GM21367 (cell line): ENCODE results near the gene SCN10A.

Source experiments
- ATAC-seq: cut with Tn5 transposase; IDR thresholded peaks from one replicate; pipeline ENCODE4 v1.9.1; 2021; ENCODE audit not compliant: unreplicated experiment

Gene SCN10A

GRCh38 chr3:38721207-38721772, 94.7 kb downstream of the SCN10A start:
- ATAC-seq: no peak

DNA sequence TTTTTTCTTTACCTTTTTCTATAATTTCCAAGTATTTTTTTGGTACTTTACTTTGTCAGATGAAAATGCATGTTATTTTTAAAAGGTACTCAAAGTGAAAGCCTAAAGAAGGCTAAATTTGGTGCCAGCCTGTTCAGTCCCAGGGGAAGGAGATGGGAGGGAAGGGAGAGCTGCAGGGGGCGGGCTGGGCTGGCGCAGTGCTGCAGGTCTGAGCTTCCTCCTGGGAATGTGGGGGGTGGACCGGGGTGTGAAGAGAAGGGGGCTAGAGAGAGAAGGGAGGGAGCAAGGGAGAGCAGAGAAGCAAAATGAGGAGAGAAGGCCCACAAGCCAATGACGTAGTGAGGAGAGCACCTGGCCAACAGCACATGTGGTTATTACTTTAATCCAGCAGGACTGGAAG, 95.6 kb downstream of the SCN10A start:
- ATAC-seq: no peak

GRCh38 chr3:38717355-38718240, 98.4 kb downstream of the SCN10A start:
- no peak for ATAC-seq

DNA sequence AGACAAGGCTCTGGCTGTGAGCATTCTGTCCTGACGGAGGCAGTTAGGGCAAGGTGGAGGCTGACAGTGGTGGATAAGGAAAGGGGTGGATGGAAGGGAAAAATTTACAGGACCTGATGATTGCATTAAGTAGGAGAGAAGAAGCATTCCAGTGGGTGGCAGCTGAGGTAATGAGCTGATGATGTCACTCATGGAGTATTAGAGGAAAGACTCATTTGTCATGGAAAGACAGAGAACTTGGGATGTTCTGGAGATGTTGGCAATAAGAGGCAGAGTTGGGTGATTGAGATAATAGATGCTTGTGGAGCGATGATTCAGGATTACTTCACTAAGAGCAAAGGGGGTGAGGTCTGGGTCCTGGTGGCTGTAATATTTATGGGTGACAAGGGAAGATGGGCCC, 102.9 kb downstream of the SCN10A start:
- ATAC-seq: no peak

DNA sequence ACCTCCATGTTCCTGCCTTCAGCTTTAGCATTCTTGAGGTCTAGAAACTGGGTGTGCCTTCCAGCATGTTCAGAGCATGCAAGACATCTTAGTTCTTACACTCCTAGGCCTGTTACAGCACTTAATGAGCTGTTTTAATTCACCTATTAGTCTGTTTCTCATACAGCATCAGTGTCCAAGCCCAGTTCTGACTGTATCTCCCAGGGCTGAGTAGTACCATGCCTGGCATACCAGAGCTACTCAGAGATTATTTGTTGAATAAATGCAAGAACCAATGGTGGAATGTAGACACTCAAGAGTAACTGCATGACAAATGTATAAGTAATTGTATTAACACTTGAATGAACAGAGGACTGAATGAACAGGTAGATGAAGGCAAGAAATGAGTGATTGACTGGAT, 104.7 kb downstream of the SCN10A start:
- ATAC-seq: no peak

DNA sequence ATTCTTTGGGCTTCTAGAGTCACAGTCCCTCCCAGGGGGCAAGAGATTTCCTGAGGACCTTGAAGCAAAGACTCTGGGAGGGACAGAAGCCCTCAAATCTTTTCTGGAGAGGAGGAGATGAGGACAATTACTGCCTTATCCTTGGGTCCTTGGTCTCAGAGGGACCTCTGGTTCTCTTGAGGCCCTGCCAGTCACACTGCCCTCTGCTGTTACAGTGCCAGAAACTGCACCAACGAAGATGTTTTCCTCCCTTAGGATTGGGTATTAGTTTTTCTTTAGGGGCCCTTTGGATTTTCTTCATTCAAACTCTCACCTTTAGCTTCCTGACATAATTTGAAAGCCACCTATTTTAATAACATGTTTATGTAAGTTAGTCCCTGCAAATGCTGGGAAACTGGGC, 108.3 kb downstream of the SCN10A start:
- no peak for ATAC-seq

DNA sequence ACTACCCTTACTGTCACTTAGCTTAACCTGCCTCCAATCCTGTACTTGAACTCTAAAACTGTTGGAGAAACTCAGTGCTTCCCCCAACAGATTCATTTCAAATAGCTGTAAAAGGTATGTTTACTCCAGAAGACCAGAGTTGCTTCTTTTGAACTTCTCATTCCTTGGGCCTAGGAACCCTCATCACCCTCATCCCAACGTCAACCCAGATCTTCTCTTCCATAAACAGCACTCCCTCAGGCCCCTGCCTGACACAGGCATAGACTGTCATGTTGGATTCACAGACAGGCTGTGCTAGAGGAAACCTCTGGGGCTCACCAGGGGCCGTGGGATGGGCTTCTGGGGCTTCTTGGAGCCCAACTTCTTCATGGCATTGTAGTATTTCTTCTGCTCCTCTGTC, 109.1 kb downstream of the SCN10A start:
- ATAC-seq: no peak

- no peak for ATAC-seq
Measured at GRCh38 chr3:38702231-38702630, 113.8 kb downstream of the SCN10A start.

GRCh38 chr3:38698760-38699159, 117.3 kb downstream of the SCN10A start:
- ATAC-seq: no peak

- ATAC-seq: no peak
Measured at GRCh38 chr3:38698061-38698460, 118.0 kb downstream of the SCN10A start.

DNA sequence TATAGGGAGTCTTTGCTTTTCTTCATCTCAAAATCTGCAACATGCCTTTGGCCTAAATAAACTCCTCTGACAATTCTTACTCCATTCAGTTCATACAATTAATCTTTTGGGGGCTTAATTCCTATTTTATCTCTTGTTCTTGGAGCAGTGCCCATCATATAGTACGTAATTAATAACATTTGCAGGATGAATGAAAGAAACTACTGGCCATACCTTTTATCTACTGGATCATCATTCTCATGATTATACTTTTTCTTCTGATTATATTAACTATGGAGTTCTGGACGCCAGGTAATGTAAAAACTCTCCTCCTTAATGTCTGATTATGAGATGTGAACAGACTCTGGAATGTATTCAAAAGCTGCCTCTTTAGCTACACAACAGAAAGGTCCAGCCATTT, 120.0 kb downstream of the SCN10A start:
- no peak for ATAC-seq

- ATAC-seq: no peak
Measured at GRCh38 chr3:38690185-38690584, 125.8 kb downstream of the SCN10A start.

DNA sequence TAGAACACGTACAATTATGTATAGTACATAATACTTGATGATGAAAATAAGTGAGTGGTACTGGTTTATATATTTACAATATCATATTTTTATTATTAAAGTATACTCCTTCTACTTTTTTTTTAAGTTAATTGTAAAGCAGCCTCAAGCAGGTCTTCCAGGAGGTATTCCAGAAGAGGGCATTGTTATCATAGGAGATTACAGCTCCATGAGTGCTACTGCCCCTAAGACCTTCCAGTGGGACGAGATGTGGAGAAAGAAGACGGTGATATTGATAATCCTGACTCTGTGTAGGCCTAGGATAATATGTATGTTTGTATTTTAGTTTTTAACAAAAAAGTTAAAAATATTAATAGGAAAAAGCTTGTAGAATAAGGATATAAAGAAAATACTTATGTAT, 126.2 kb downstream of the SCN10A start:
- ATAC-seq: no peak

DNA sequence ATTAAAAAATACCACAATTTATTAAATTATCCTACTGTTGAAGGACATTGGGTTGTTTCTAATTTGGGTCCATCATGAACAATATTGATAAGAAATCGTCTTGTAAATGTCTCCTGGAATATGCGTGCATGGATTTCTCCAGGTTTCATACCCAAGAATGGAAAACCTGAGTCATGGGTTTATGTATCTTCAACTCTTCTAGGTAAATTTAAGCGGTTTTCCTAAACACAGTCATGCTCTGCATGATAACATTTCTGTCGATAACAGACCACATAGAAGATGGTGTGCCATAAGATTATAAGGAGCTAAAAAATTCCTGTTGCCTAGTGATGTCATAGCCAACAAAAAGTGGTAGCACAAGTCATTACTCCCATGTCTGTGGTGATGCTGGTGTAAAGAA, 126.7 kb downstream of the SCN10A start:
- ATAC-seq: no peak

GRCh38 chr3:38687321-38687720, 128.7 kb downstream of the SCN10A start:
- ATAC-seq: no peak

GRCh38 chr3:38684546-38684945, 131.5 kb downstream of the SCN10A start:
- no peak for ATAC-seq

- no peak for ATAC-seq
Measured at GRCh38 chr3:38669668-38670067, 146.3 kb downstream of the SCN10A start.

DNA sequence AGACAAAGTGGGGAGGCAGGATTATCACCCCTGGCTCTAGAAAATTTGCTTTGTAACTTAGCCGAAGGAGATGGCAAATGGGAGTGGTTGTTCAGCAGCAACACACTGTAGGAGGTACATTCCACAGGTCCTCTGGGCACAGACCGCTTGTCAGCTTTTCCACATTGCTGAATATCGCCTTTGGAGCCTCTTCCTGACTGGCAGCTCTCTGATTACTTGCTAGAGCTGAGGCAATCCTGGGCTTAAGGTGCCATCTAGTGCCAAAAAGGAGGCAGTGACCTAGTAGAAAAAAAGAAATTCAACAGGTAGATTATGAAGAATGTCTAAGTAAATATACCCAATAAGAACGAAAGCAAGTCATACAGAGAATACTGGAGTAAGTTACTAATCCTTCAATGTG, 153.5 kb downstream of the SCN10A start:
- no peak for ATAC-seq

- ATAC-seq: no peak
Measured at GRCh38 chr3:38658841-38659240, 157.2 kb downstream of the SCN10A start.

DNA sequence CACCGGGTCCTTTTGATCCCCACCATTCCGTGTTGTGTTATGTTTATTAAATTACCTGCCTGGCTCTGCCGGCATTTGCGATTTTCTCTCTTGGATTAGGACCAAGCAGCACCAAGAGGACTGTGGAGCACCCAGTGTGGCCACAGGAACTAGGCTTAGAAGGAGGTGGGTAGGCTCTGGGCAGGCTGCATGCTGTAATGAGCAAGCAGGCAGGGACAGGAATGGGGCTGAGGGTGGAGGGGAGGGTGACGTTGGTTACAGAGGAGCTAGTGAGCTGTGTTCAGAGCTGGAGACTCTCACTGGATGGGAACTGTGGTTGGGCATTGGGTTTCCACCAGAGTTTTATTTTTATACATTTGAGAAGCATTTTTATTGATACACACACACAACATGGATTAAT, 158.6 kb downstream of the SCN10A start:
- ATAC-seq: no peak

- no peak for ATAC-seq
Measured at GRCh38 chr3:38655708-38656300, 160.2 kb downstream of the SCN10A start.
